Neural crest cell (in vitro differentiated cells): ENCODE data around the gene ABHD6. TPM values are rescaled to one million over a fixed set of nuclear protein-coding genes. Genes with fewer than 3 reads are reported as not detected.

Experiments
- DNase-seq: peaks from one replicate; pipeline ENCODE4 v3.0.0; 2021; ENCODE audit warnings: low read depth, mixed read lengths, low spot score
- H3K27ac Mint-ChIP-seq: one replicate; pipeline ENCODE4 v1.8.0; 2021; ENCODE audit warnings: mild to moderate bottlenecking, mixed read lengths; ENCODE audit not compliant: unreplicated experiment
- H3K27me3 Mint-ChIP-seq: 2 replicates; pipeline ENCODE4 v1.8.0; 2021; ENCODE audit warnings: low read depth, mild to moderate bottlenecking, mixed read lengths
- H3K36me3 Mint-ChIP-seq: 2 replicates; pipeline ENCODE4 v1.8.0; 2021; ENCODE audit warnings: low read depth, mild to moderate bottlenecking, mixed read lengths
- H3K4me1 Mint-ChIP-seq: 2 replicates; pipeline ENCODE4 v1.8.0; 2021; ENCODE audit warnings: mixed read lengths
- H3K4me3 Mint-ChIP-seq: one replicate; pipeline ENCODE4 v1.8.0; 2021; ENCODE audit warnings: mild to moderate bottlenecking, mixed read lengths
- H3K9me3 Mint-ChIP-seq: 2 replicates; pipeline ENCODE4 v1.8.0; 2021; ENCODE audit warnings: mixed read lengths
- CTCF ChIP-seq: fragments of 200-600 bp; sonication (generic); conservative IDR thresholded peaks from 2 replicates; pipeline ENCODE4 v1.5.0; 2021; ENCODE audit warnings: antibody characterized with exemption, mild to moderate bottlenecking
- total RNA-seq: library from RNA; stranded (reverse); gene quantifications from 2 replicates; pipeline ENCODE4 v1.2.1, GENCODE V29; 2021

ABHD6 gene
- total RNA-seq, 1 donor from 2014 or later = 5.5 TPM

GRCh38 chr3:58190882-58191281 lies 46.7 kb upstream of the ABHD6 start:
- Mint-ChIP-seq H3K4me1 (peaks cover 26% of the 10 kb centered on the region), H3K4me3 (no peak overlapping the region), H3K27ac (no peak overlapping the region), H3K36me3 (no peaks in the 10 kb centered on the region), H3K27me3 (no peaks in the 10 kb centered on the region), H3K9me3 (no peaks in the 10 kb centered on the region)
- DNase-seq = no peak
- TF ChIP-seq CTCF = no peak

DNA sequence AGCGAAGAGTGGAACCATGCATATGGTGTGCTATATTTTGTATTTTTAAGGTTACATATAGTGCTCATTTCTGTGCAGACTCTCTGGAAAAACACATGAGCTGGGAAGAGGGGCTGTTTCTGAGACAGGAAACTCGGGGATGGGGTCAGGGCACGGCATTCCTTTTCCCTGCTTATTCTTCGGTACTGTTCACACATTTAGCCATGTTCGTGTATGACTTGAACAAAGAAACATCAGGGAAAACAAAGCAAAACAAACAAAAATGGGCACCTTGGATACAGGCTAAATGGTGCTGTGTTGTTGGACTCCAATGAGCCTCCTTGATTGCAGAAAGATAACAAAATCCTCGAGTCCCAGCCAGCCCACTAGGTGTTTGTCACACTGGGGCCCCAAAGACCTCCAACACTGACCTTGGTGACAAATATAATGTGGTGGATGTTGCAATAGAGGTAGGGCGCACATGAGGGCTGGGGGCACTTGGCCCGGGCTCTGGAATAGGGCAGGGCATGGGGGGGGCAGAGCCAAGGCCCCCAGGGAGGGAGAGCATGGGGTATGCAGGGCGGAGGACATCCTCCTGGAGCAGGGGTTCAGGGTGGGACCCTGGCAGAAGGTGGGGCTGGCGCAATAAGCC lies 46.1 kb upstream of the ABHD6 start:
- Mint-ChIP-seq H3K9me3 (no peaks in the 10 kb centered on the region), H3K36me3 (no peaks in the 10 kb centered on the region), H3K27me3 (no peaks in the 10 kb centered on the region), H3K4me1 (peaks cover 26% of the 10 kb centered on the region), H3K4me3 (no peak overlapping the region), H3K27ac (no peak overlapping the region)
- no peak for DNase-seq
- no peak for TF ChIP-seq CTCF

GRCh38 chr3:58192069-58192468 lies 45.5 kb upstream of the ABHD6 start:
- H3K4me3 Mint-ChIP-seq = no peak overlapping the region
- no peaks in the 10 kb centered on the region for H3K36me3 Mint-ChIP-seq
- no peak overlapping the region for H3K27ac Mint-ChIP-seq
- H3K4me1 Mint-ChIP-seq = peaks cover 26% of the 10 kb centered on the region
- no peak for DNase-seq
- TF ChIP-seq CTCF = no peak
- H3K9me3 Mint-ChIP-seq = no peaks in the 10 kb centered on the region
- H3K27me3 Mint-ChIP-seq = no peaks in the 10 kb centered on the region

- Mint-ChIP-seq H3K27ac (no peak overlapping the region), H3K9me3 (no peaks in the 10 kb centered on the region), H3K4me3 (no peak overlapping the region), H3K4me1 (peaks cover 15% of the 10 kb centered on the region), H3K36me3 (no peaks in the 10 kb centered on the region), H3K27me3 (no peaks in the 10 kb centered on the region)
- DNase-seq = no peak
- TF ChIP-seq CTCF = no peak
These were observed 43.7 kb upstream of the ABHD6 start for GRCh38 chr3:58193682-58194407.

DNA sequence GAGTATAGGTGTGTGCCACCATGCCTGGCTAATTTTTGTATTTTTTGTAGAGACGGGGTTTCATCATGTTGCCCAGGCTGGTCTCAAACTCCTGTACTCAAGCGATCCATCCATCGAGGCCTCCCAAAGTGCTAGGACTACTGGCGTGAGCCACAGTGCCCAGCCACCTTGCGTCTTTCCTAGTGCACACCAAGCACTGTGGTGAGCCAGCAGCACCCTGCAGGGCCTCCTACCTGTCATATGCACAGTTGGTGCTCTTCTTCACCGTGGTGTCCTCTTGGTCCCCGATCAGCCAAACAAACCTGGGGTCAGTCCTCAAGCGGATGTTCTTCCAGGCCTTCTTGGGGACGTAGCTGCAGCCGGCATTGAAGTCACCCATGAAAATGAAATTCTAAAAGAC lies 40.0 kb upstream of the ABHD6 start:
- DNase-seq = no peak
- Mint-ChIP-seq H3K9me3 (no peaks in the 10 kb centered on the region), H3K4me3 (no peak overlapping the region)

More for the DNA sequence above, 40.0 kb upstream of the ABHD6 start:
- Mint-ChIP-seq H3K36me3 (no peaks in the 10 kb centered on the region), H3K27me3 (no peaks in the 10 kb centered on the region), H3K4me1 (peaks cover 11% of the 10 kb centered on the region), H3K27ac (no peak overlapping the region)
- TF ChIP-seq CTCF = no peak
